A204.1 (cell line): ENCODE measurements around the gene SCMH1.

Experiments
- FAIRE-seq: peaks from 2 replicates; lab custom pipeline; 2012; peaks lifted over from hg19 to GRCh38; lab: Jason Lieb, UNC

SCMH1 gene

GRCh38 chr1:40997096-40997495, 245.0 kb downstream of the SCMH1 start:
- FAIRE-seq: no peak

- FAIRE-seq: no peak
These were observed 253.0 kb downstream of the SCMH1 start for GRCh38 chr1:40989066-40989465.

GRCh38 chr1:40988280-40988679, 253.8 kb downstream of the SCMH1 start:
- no peak for FAIRE-seq

DNA sequence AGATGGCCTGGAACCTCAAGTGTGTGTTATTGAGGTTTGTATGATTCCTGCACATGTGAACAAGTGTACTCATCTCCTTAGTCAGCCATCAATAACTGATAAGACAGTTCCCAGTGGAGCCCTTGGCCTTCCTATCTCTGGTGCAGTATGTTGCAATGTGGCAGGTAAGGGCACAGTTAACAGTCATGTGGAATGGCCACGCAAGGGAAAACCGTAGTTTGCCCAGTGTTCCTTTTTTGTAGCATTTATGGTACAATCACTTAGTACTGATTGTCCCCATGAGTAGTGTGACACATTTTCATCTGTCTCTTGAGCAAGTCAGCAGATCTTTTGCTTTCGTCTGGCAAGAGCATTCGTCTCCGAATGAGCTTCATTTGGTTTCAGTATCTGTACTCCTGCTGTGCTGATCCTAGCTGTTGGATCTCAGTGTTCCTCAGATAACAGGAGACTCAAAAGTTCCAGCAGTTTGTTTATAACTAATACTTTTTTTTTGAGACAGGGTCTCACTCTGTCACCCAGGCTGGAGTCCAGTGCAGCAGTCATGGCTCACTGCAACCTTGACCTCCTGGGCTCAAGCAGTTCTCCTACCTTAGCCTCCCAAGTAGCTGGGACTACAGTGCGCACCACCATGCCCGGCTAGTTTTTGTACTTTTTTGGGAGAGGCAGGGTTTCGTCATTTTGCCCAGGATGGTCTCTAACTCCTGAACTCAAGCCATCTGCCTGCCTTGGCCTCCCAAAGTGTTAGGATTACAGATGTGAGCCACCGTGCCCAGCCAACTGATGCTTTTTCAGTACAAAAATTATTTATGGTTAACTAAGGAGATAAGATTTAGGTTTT, 254.4 kb downstream of the SCMH1 start:
- no peak for FAIRE-seq

DNA sequence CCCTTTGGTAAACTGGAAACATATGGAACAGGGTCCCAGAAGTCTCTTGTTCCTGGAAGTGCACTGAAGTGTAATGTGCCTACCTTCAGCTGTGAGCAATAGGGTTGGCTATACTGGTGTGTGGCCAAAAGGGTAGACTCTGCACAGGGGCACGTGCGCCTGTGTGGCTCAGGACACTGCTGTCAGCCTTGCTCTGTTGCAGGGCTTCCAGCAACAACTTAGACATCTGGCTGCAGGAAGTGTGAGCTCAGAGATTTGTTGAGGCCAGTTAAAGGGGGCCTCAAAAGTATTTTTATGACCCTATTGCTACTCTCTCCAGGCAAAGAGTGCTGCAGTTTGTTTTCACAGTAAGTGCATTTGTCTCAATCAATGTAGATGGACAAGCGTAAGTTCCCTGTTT, 255.2 kb downstream of the SCMH1 start:
- no peak for FAIRE-seq

DNA sequence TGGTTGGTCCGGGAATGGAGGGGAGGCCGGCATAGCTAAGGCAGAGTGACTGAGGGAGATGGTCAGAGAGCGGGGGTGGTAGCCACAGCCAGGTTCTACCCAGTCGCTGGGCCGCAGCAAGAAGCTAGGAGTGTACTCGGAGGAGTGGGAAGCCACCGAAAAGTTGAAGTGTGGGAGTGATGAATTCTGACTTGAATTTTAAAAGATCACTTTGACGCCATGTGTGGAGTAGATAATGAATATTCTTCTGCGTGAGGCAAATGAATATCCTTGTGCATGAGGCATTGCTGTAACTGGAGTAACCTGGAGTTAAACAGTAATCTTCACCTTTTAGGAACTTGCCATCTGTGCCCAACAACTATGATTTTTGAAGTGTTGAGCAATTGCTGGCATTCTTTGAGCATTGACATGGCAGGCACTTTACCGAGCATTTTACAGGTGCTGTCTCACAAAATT, 255.8 kb downstream of the SCMH1 start:
- FAIRE-seq: no peak

- no peak for FAIRE-seq
These were observed 256.2 kb downstream of the SCMH1 start for GRCh38 chr1:40985875-40986274.

- no peak for FAIRE-seq
These were observed 256.9 kb downstream of the SCMH1 start for GRCh38 chr1:40985161-40985560.

DNA sequence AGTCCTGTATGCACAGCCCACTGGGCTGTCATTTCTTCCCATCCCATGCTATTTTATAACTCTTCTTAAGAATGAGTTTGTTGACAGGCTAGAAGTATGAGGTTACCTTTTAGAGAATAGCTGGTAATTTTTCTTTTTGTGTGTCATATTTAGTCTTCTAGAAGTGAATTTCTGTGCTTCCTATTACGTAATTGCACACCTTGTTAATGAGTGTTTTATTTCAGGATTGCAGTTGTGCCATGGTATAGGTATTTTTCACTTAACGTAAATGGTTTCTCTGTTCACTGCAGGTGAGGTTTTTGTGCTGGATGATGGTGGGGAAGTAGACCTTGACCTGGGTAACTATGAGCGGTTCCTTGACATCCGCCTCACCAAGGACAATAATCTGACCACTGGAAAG, 257.6 kb downstream of the SCMH1 start:
- FAIRE-seq: no peak

DNA sequence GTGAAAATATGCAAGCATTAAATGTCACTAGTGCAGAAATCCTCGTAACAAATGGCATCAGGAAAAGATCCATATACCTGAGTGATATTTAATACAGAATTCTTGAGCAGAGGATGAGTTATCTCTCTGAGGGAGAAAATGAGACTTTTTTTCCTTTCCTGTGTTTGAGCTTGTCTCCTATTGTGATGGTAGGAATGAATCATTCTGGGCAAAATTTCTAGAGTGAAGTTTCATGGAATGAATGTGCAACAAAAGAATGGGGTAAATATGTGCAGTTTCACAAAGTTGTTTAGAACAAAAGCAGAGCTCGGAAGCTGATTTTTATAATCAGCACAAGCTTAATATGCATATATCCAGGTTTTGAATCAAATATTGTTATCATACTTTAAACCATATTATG, 258.0 kb downstream of the SCMH1 start:
- FAIRE-seq: no peak

GRCh38 chr1:40983286-40983685, 258.8 kb downstream of the SCMH1 start:
- no peak for FAIRE-seq

DNA sequence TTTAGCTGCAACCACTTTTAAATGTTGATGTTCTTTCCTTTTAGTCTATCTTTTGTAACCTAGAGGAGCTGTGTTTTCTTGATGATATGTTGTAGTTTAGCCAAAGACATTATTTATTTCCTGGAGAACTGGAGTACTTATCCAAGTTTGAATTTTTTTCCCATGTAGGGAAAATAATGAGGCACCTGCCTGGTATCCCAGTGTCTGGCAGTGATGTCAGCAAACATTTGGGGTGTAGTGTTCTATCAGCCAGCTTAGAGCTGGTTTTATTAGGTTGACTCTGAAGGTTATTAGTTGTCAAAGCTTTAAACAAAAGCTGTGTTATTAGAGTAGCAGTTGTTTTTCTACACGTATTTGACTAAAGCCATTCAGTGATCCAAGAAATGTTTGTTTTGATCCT, 259.4 kb downstream of the SCMH1 start:
- FAIRE-seq: no peak

- no peak for FAIRE-seq
These were observed 260.2 kb downstream of the SCMH1 start for GRCh38 chr1:40981691-40982448.

DNA sequence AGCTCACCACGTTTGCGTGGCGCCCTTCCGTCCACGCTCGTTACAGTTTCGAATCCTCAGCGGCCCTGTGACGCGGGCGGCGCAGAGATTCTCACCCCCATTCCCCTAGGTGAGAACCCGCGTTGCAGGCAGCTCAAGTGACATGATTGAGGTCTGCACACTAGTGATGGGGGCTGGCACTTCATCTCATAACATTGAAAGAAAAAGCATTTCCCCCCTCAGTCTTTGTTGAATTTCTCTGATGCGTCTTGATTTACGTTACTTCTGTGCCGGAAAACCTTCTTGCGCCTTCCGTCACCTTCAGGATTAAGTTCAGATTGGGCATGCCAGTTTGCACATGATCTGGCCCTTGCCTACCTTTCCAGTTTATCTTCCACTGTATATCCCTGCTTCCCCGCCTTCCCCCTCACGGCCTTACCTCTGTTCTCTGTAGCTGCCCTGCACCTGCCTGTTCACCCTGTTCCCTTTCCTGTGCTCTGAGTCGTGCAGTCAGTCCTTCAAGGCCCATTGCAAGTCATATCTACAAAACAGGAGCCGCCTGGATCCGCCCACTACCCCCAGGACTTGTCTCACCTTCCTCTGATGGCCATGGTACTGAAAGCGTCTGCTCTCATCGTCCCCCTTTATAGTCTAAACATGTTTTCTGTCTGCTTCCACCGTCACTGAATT, 261.5 kb downstream of the SCMH1 start:
- FAIRE-seq: no peak

- no peak for FAIRE-seq
These were observed 262.0 kb downstream of the SCMH1 start for GRCh38 chr1:40980068-40980452.

DNA sequence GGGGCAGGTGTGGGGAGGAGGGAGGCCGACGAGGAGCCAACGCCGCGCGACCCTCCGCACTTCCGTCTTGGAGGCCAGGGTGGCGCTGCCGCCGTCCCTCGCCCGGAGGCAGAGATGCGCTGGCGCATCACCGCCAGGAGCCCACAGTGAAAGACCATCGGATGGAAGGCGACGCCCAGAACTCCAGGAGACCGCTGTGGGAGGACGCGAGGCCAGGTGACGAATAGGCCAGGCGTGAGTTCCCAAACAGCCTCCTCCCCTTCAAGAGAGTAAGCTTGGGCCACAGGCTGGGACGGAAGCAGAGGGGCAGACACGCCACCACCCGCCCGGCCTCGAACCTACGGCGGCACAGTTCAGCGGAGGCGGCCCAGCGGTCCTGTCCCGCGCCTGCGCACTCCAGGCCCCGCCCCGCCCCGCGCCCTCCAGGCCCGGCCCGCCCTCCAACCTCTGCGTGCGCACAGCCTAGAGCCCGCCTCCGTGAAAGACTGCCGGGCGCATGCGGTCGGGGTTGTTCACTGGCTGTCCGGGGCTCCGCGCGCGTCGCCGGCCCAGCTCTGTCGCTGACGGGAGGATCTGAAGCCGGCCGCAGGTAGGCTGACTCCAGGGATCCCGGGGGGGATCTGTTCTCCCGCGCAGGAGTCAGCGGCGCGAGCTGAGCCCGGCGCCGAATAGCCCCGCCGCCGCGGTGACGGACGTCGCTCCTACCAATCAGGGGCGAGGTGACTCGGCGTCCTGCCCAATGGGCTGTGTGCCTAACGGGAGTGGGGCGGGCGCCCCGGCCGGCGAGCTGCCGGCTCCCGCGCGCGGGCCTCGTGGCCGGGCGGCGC, 262.7 kb downstream of the SCMH1 start, which contains the start of gene CTPS1:
Gene CTPS1, plus strand, starts transcription at position 456 of the 827 bp plus-strand sequence. CDS start 3,595 bp downstream, outside the sequence.
- no peak for FAIRE-seq

- FAIRE-seq: no peak
These were observed 263.2 kb downstream of the SCMH1 start for GRCh38 chr1:40978886-40979240.

GRCh38 chr1:40977716-40978115, 264.4 kb downstream of the SCMH1 start:
- FAIRE-seq: no peak
